ENCODE data around the gene STK32C.

- TF ChIP-seq CTCF (IDR thresholded peaks at IDR 0.05) (no peak), POLR2A (IDR thresholded peaks at IDR 0.05) (no peak), POLR2AphosphoS5 (IDR thresholded peaks at IDR 0.05; ENCODE audit: insufficient read depth in 1 of 2, low read depth in 1 of 2) (no peak)
Measured at GRCh38 chr10:132347931-132348267, 40.1 kb upstream of the STK32C start.
